SK-N-SH treated with all-trans-retinoic acid at 6 μM for 48 hours (cell line): Measurements from ENCODE around the gene SELPLG.

Source experiments
- ATAC-seq: fragments of 200-7000 bp; cut with Tn5 transposase; 3 replicates; pipeline ENCODE4 v1.9.1; 2020; ENCODE audit warnings: mild to moderate bottlenecking, moderate library complexity
- ARNTL ChIP-seq: fragments of 450-650 bp; formaldehyde crosslinking; IDR thresholded peaks from 2 replicates; pipeline ENCODE4 v1.5.0; 2020; ENCODE audit warnings: low read depth, mild to moderate bottlenecking, moderate library complexity, borderline replicate concordance
- BACH2 ChIP-seq: fragments of 250-450 bp; sonication (Bioruptor Pico); IDR thresholded peaks from 2 replicates; pipeline ENCODE4 v1.9.0; 2021; ENCODE audit warnings: mild to moderate bottlenecking, borderline replicate concordance
- CSDC2 ChIP-seq: fragments of 250-450 bp; sonication (Bioruptor Pico); IDR thresholded peaks from 2 replicates; pipeline ENCODE4 v1.5.0; 2020; ENCODE audit warnings: mild to moderate bottlenecking, moderate library complexity
- CSRNP3 ChIP-seq: fragments of 250-450 bp; sonication (Bioruptor Pico); IDR thresholded peaks from 2 replicates; pipeline ENCODE4 v1.5.1; 2021; ENCODE audit warnings: mild to moderate bottlenecking, moderate library complexity
- ESRRG ChIP-seq: fragments of 250-450 bp; sonication (Bioruptor Pico); IDR thresholded peaks from 2 replicates; pipeline ENCODE4 v1.6.1; 2021; ENCODE audit warnings: mild to moderate bottlenecking
- GLIS3 ChIP-seq: fragments of 250-450 bp; sonication (Bioruptor Pico); IDR thresholded peaks from 2 replicates; pipeline ENCODE4 v1.5.0; 2020; ENCODE audit warnings: mild to moderate bottlenecking, moderate library complexity
- ISL1 ChIP-seq: fragments of 250-450 bp; sonication (Bioruptor Pico); IDR thresholded peaks from 2 replicates; pipeline ENCODE4 v2.1.2; 2022; ENCODE audit warnings: mild to moderate bottlenecking, moderate library complexity
- OSR1 ChIP-seq: fragments of 250-450 bp; sonication (Bioruptor Pico); IDR thresholded peaks from 2 replicates; pipeline ENCODE4 v1.8.0; 2022; ENCODE audit warnings: moderate library complexity, mild to moderate bottlenecking, inconsistent platforms
- PATZ1 ChIP-seq: fragments of 250-450 bp; sonication (Bioruptor Pico); IDR thresholded peaks from 2 replicates; pipeline ENCODE4 v1.8.0; 2020; ENCODE audit warnings: mild to moderate bottlenecking, moderate library complexity, borderline replicate concordance
- POU6F1 ChIP-seq: fragments of 250-450 bp; sonication (Bioruptor Pico); IDR thresholded peaks from 2 replicates; pipeline ENCODE4 v1.8.0; 2021; ENCODE audit warnings: low read depth, mild to moderate bottlenecking, moderate library complexity, borderline replicate concordance
- PPARA ChIP-seq: fragments of 250-450 bp; sonication (Bioruptor Pico); IDR thresholded peaks from 2 replicates; pipeline ENCODE4 v1.5.0; 2020; ENCODE audit warnings: mild to moderate bottlenecking, borderline replicate concordance
- RARB ChIP-seq: fragments of 250-450 bp; sonication (Bioruptor Pico); IDR thresholded peaks from 2 replicates; pipeline ENCODE4 v1.8.0; 2021; ENCODE audit warnings: mild to moderate bottlenecking, moderate library complexity
- SNAI2 ChIP-seq: fragments of 250-450 bp; sonication (Bioruptor Pico); IDR thresholded peaks from 2 replicates; pipeline ENCODE4 v1.5.0; 2020; ENCODE audit warnings: mild to moderate bottlenecking, moderate library complexity
- TCF4 ChIP-seq: fragments of 250-450 bp; sonication (Bioruptor Pico); IDR thresholded peaks from 2 replicates; pipeline ENCODE4 v1.8.0; 2021; ENCODE audit warnings: mild to moderate bottlenecking, moderate library complexity, borderline replicate concordance
- TSHZ2 ChIP-seq: fragments of 250-450 bp; sonication (Bioruptor Pico); IDR thresholded peaks from 2 replicates; pipeline ENCODE4 v1.5.0; 2020; ENCODE audit warnings: mild to moderate bottlenecking, moderate library complexity
- ZC3H10 ChIP-seq: fragments of 250-450 bp; sonication (Bioruptor Pico); IDR thresholded peaks from 2 replicates; pipeline ENCODE4 v1.5.1; 2021; ENCODE audit warnings: mild to moderate bottlenecking, moderate library complexity
- ZFP3 ChIP-seq: fragments of 250-450 bp; sonication (Bioruptor Pico); IDR thresholded peaks from 2 replicates; pipeline ENCODE4 v1.5.0; 2020; ENCODE audit warnings: mild to moderate bottlenecking, moderate library complexity
- ZFP30 ChIP-seq: fragments of 450-650 bp; formaldehyde crosslinking; IDR thresholded peaks from 2 replicates; pipeline ENCODE4 v1.5.0; 2022; ENCODE audit warnings: mild to moderate bottlenecking, moderate library complexity
- ZNF565 ChIP-seq: fragments of 450-650 bp; formaldehyde crosslinking; conservative IDR thresholded peaks from 2 replicates; pipeline ENCODE4 v1.5.0; 2020; ENCODE audit warnings: low read depth, mild to moderate bottlenecking, moderate library complexity
- ZNF70 ChIP-seq: fragments of 450-650 bp; formaldehyde crosslinking; IDR thresholded peaks from 2 replicates; pipeline ENCODE4 v1.5.0; 2020; ENCODE audit warnings: mild to moderate bottlenecking, moderate library complexity
- ZNF8 ChIP-seq: fragments of 450-650 bp; formaldehyde crosslinking; IDR thresholded peaks from 2 replicates; pipeline ENCODE4 v1.5.0; 2020; ENCODE audit warnings: mild to moderate bottlenecking, moderate library complexity

Gene SELPLG

GRCh38 chr12:108584456-108585065 lies 49.1 kb downstream of the SELPLG start:
- TF ChIP-seq SNAI2 (CRISPR knock-in tag) = no peak
- TF ChIP-seq ZC3H10 (CRISPR knock-in tag) = no peak
- no peak for TF ChIP-seq PPARA (CRISPR knock-in tag)
- TF ChIP-seq ZNF8 = peak; percentile 88
- TF ChIP-seq ISL1 (CRISPR knock-in tag) = no peak
- TF ChIP-seq, all 23 proteins: peak for 1
- no peak for ATAC-seq

- ATAC-seq = no peak
- TF ChIP-seq CSDC2 (CRISPR knock-in tag) = no peak
- TF ChIP-seq PATZ1 (CRISPR knock-in tag) = no peak
- TF ChIP-seq ZNF8 = no peak
- no peak for TF ChIP-seq SNAI2 (CRISPR knock-in tag)
- no peak for TF ChIP-seq ZNF70 (CRISPR knock-in tag)
- TF ChIP-seq OSR1 = no peak
- no peak for TF ChIP-seq RARB (CRISPR knock-in tag)
- TF ChIP-seq BACH2 = no peak
- no peak for TF ChIP-seq PPARA (CRISPR knock-in tag)
- TF ChIP-seq ARNTL = no peak
- no peak for TF ChIP-seq ZFP3
- no peak for TF ChIP-seq TCF4 (CRISPR knock-in tag)
- TF ChIP-seq GLIS3 (CRISPR knock-in tag) = no peak
- TF ChIP-seq ISL1 (CRISPR knock-in tag) = no peak
- no peak for TF ChIP-seq TSHZ2 (CRISPR knock-in tag)
- no peak for TF ChIP-seq POU6F1
- TF ChIP-seq ZNF565 (CRISPR knock-in tag) = no peak
- no peak for TF ChIP-seq CSRNP3 (CRISPR knock-in tag)
Measured at GRCh38 chr12:108583991-108584390, 49.7 kb downstream of the SELPLG start.

- no peak; the same call in 2 of the 3 replicates for ATAC-seq
- no peak for TF ChIP-seq ZFP30 (CRISPR knock-in tag)
- no peak for TF ChIP-seq ARNTL
- TF ChIP-seq CSDC2 (CRISPR knock-in tag) = no peak
- TF ChIP-seq ZC3H10 (CRISPR knock-in tag) = no peak
- no peak for TF ChIP-seq GLIS3 (CRISPR knock-in tag)
Measured at GRCh38 chr12:108582978-108583770, 50.5 kb downstream of the SELPLG start.

- no peak for ATAC-seq
- TF ChIP-seq ESRRG (CRISPR knock-in tag) (no peak), OSR1 (no peak), CSDC2 (CRISPR knock-in tag) (no peak)
Measured at GRCh38 chr12:108582509-108582908, 51.2 kb downstream of the SELPLG start.
